T-helper 17 cell (primary cell): ENCODE data around the gene PLA2G4B. TPM values are rescaled to one million over a fixed set of nuclear protein-coding genes. Genes with fewer than 3 reads are reported as not detected.

Experiments
- ATAC-seq: fragments of 150-1000 bp; cut with Tn5 transposase; 2 replicates; pipeline ENCODE4 v1.10.0; 2021; ENCODE audit warnings: mild to moderate bottlenecking, moderate library complexity
- DNase-seq, 3 donors: peaks; one replicate each; pipeline versions ENCODE4 v3.0.0 to v3.0.0-alpha.2; 2020 to 2021
- H3K9me3 ChIP-seq: one replicate; pipeline ENCODE4 v1.7.0; 2013; ENCODE audit warnings: low read length, mild to moderate bottlenecking; ENCODE audit not compliant: control insufficient read depth, poor library complexity, severe bottlenecking
- H3K27ac Mint-ChIP-seq: one replicate; pipeline ENCODE4 v1.8.0; 2022; ENCODE audit warnings: mild to moderate bottlenecking, moderate library complexity, mixed read lengths
- H3K27me3 Mint-ChIP-seq: one replicate; pipeline ENCODE4 v1.8.0; 2022; ENCODE audit warnings: mixed read lengths
- H3K36me3 Mint-ChIP-seq: one replicate; pipeline ENCODE4 v1.8.0; 2022; ENCODE audit warnings: low read depth, mixed read lengths
- H3K4me1 Mint-ChIP-seq: one replicate; pipeline ENCODE4 v1.8.0; 2022; ENCODE audit warnings: mild to moderate bottlenecking, mixed read lengths
- H3K4me3 Mint-ChIP-seq: one replicate; pipeline ENCODE4 v1.8.0; 2022; ENCODE audit warnings: mild to moderate bottlenecking, moderate library complexity, mixed read lengths
- total RNA-seq, 4 donors: library from RNA in 2 of 4; stranded (reverse) in 2 of 4; gene quantifications; one replicate each; pipeline ENCODE4 v1.2.3 and lab custom pipeline; 2022 to 2026

The PLA2G4B gene
- total RNA-seq, 2 donors from 2014 or later, result 23.1 to 34.8 TPM

DNA sequence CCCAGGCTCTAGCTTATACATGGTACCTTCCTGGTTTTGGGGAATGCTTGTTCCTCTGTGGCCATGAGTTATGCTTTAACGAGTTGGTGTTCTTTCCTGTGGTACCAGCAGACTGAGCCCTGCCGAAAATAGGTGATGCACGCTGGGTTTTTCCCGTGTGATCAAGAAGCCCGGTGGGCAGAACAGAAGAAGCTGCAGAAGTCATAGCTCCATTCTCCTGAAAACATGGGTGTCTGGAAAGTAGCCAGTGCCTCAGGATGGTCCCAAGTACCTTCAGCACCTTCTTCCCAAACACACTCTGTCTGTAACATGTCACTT is 39.2 kb upstream of the PLA2G4B start:
- peaks cover 16% of the 10 kb centered on the region for H3K4me1 Mint-ChIP-seq

DNA sequence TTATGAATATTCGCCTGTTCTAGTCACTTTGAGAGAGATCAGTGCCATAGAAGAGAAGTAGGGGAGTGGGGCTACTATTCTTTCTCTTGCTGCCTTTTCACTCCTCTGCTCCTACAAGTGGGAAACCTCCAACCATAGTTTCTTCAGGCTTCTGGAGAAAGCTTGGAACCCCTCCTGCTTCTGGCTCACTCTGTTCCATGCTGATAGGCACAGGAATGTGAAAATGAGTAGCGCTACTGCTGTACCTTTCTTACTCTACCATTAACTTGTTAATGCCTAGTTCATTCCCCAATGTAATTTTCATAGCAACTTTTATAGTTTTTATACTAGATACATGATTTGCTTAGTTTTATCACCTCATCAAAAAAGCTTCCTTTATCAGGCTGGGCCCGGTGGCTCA is 37.5 kb upstream of the PLA2G4B start:
- Mint-ChIP-seq H3K27me3 (no peaks in the 10 kb centered on the region), H3K27ac (peak overlapping the region; percentile 11), H3K36me3 (peaks cover 3% of the 10 kb centered on the region), H3K4me1 (peaks cover 11% of the 10 kb centered on the region), H3K4me3 (no peak overlapping the region)
- H3K9me3 ChIP-seq, result no peaks in the 10 kb centered on the region
- ATAC-seq (no peak), DNase-seq (no peak)

More for the DNA sequence above, 39.2 kb upstream of the PLA2G4B start:
- no peak for ATAC-seq
- no peak for DNase-seq
- Mint-ChIP-seq H3K36me3 (peaks cover 6% of the 10 kb centered on the region), H3K27ac (no peak overlapping the region), H3K27me3 (no peaks in the 10 kb centered on the region), H3K4me3 (no peak overlapping the region)
- H3K9me3 ChIP-seq, result no peaks in the 10 kb centered on the region

DNA sequence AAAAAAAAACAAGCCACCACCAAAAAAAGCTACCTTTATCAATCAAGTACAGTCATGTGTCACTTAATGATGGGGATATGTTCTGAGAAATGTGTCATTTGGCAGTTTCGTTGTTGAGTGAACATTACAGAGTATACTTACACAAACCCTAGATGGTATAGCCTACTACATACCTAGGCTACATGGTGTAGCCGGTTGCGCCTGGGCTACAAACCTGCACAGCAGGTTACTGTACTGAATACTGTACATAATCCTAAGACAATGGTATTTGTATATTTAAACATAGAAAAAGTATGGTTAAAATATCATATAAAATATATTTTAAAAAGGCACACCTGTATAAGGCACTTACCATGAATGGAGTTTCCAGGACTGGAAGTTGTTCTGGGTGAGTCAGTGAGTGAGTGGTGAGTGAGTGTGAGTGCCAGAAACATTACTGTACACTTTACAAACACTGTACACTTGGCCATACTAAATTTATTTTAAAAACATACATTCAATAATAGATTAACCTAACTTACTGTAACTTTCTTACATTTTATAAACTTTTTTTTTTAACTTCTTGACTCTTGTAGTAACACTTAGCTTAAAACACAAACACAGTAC is 36.7 kb upstream of the PLA2G4B start:
- Mint-ChIP-seq H3K27me3 (no peaks in the 10 kb centered on the region), H3K4me1 (peaks cover 9% of the 10 kb centered on the region), H3K27ac (no peak overlapping the region), H3K4me3 (no peak overlapping the region), H3K36me3 (peaks cover 3% of the 10 kb centered on the region)
- no peak for DNase-seq
- no peak for ATAC-seq
- no peaks in the 10 kb centered on the region for H3K9me3 ChIP-seq

DNA sequence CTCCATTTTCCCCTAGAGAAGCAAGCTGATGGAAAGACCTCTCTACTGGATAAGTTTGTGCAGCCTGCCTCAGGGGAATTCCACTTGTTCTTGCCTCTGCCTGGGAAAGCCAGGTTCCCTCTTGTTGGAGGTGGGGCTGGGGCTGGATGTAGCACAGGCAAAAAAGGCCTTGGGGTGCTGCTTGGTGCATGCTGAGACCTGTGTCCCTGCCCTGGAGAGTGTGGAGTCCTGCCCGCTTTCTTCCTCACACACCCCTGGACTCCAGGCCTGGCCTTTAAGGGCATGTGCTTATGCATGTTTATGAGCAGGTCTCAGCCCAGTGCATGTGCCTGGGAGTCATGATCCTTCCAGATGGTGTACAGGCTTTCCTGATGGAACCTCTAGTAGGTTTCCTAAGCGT is 34.3 kb upstream of the PLA2G4B start:
- ATAC-seq (no peak), DNase-seq (no peak)
- Mint-ChIP-seq H3K4me3 (no peak overlapping the region), H3K4me1 (peaks cover 7% of the 10 kb centered on the region), H3K36me3 (peaks cover 3% of the 10 kb centered on the region), H3K27me3 (no peaks in the 10 kb centered on the region), H3K27ac (peak overlapping the region; percentile 27)
- no peaks in the 10 kb centered on the region for H3K9me3 ChIP-seq

DNA sequence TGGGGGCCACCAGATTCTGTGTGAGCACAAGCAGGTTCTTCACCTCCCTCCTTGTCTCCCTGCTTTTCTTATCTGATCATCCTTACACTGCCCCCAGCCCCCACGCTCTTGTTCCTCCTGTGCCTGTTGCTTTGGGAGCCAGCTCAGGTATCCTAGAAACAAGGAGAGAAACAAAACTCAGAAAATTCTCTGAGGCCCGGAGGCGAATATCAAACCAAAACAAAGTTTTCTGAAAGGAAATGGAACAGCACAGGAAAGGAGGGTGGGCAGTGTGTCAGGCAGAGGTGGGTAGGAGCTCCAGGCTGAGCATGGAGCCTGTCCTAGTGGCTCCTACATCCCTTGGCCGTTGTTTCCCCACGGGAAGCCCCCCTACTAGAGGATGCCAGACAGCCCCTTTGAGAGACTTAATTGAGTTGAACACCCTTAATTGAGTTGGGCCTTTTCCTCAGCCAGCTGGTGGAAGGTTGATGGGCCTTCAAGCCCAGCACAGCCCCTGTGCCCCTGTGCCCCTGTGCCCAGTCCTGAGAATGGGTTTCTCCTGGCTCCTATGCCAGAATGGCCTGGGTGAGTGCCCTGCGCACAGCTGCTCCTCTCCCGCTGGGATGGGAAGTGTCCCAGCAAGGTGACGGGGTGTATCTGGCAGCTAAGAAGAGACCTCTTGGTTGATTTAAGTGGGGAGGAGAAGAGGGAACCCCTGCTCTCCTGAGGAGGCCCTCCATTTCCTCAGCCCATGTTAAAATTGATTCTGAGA is 33.6 kb upstream of the PLA2G4B start:
- Mint-ChIP-seq H3K4me1 (peaks cover 8% of the 10 kb centered on the region), H3K27me3 (no peaks in the 10 kb centered on the region), H3K27ac (peak overlapping the region; percentile 27), H3K4me3 (no peak overlapping the region), H3K36me3 (peaks cover 3% of the 10 kb centered on the region)
- no peak for DNase-seq
- ATAC-seq, result no peak
- H3K9me3 ChIP-seq, result no peaks in the 10 kb centered on the region

DNA sequence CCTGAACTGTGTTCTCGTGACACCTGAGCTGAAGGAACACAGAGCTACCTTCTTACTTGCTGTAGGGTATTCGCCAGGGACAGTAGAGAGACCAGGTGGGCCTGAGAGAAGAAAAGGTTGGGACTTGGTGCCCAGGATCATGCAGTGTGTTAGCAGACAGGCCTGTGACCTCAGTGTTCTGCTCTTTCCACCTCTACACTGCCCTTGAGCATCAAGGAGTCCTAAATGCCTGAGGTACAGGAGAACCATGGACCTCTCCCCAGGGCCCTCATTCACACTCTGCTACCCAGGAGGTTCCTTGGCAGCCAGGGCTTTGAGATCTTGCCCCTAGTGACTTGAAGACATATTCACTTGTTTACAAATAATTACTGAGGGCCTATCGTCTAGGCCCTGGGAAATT is 32.9 kb upstream of the PLA2G4B start:
- Mint-ChIP-seq H3K27ac (no peak overlapping the region), H3K27me3 (no peaks in the 10 kb centered on the region), H3K4me3 (no peak overlapping the region), H3K36me3 (no peaks in the 10 kb centered on the region), H3K4me1 (peaks cover 9% of the 10 kb centered on the region)
- no peaks in the 10 kb centered on the region for H3K9me3 ChIP-seq
- no peak for DNase-seq
- ATAC-seq, result no peak

DNA sequence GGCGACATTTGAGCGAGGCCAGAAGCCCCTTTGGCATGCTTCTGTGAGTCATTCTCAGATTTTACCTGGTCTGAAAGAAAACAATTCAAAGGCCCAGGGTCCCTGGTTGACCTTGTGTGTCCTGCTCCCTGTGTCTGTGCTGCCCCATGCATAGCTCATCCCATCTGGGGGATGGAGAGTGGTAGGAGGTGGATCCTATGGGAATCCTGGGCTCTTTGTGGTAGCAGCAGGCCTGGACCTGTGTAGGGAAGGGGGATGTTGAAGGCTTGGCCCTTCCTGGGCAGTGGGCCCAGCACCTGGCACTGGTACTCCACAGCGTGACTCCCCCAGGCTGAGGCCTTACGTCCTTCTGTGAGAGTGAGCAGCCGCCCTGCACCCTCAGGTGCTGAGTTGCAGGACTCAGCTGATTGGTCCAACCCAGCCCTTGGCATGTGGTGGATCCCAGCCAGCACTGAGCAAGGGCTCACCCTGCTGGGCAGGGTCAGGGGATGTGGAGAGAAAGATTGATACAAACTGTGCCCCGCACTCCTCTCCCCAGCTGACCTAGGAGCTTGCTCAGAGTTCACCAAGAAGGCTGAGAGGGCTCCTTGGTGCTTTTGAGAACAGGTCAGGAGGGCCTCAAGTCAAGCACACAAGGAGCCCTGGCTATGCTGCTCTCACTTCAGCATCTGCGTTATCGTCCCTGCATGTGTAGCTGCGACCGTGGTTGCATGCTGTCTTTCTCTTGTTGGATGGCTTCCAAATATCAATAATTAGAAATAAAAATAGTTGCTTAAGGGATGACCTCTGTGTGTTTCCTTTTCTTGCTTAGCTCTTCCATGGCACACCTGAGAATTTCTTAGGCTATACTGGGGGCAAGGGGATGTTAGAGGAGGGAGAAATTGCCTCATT is 32.1 kb upstream of the PLA2G4B start:
- H3K9me3 ChIP-seq, result no peaks in the 10 kb centered on the region
- no peak overlapping the region for H3K4me3 Mint-ChIP-seq
- DNase-seq, result no peak
- H3K36me3 Mint-ChIP-seq, result no peaks in the 10 kb centered on the region
- H3K27ac Mint-ChIP-seq, result no peak overlapping the region
- ATAC-seq, result no peak
- H3K27me3 Mint-ChIP-seq, result no peaks in the 10 kb centered on the region
- peaks cover 15% of the 10 kb centered on the region for H3K4me1 Mint-ChIP-seq

DNA sequence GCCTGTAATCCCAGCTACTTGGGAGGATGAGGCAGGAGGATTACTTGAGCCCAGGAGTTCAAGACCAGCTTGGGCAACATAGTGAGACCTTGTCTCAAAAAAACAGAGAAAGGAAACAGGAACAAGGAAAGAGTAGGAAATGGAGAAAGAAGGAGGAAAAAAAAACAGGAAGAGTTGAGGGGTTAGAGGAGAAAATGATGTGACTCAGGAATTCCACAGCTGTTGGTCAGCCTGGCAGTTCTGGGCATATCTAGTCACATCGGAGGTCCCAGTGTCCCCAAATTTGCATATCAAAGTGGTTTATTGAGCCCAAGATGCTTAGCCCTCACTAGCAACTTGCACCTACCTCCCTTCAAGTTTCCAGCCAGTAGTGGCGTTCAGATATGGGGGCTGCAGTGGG is 29.5 kb upstream of the PLA2G4B start:
- ATAC-seq, result no peak
- no peaks in the 10 kb centered on the region for H3K9me3 ChIP-seq
- Mint-ChIP-seq H3K4me3 (no peak overlapping the region), H3K4me1 (peaks cover 22% of the 10 kb centered on the region), H3K27ac (no peak overlapping the region), H3K36me3 (no peaks in the 10 kb centered on the region), H3K27me3 (no peaks in the 10 kb centered on the region)
- DNase-seq, result no peak

DNA sequence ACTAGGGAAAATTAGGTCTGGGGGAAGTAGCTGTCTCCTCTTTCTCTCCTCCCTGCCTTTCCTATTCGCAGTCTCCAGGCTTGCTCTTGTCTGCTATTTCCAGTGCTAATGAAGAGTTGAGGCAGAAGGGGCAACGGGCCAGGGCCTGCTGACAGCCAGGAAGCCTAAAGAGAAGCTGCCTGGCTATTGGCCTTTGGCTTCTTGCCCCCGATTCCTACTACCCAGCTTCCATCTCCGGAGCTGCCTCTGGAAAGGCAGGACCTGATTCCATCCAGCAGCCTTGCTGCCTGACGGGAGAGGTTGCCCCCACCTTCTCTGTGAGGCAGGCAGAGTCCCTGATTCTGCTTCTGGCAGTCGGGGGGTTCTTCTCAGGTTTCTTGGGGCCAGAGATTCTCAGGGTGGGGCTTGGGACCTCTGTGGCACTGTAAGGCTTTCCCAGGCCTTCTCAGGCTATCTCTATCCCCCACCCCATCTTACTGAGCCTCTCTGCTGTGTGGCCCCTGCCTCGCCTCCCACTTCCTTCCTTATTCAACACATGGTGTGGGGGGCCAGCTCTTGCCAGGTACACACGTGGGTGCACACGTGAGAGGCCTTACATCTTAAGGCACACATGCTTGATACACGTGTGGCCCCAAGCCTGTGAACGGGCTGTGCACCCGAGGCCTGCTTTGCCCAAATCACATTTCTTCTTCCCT is 29.0 kb upstream of the PLA2G4B start:
- no peaks in the 10 kb centered on the region for H3K9me3 ChIP-seq
- DNase-seq, result no peak
- Mint-ChIP-seq H3K27me3 (no peaks in the 10 kb centered on the region), H3K36me3 (no peaks in the 10 kb centered on the region), H3K4me3 (peak overlapping the region; percentile 43), H3K4me1 (peaks cover 19% of the 10 kb centered on the region), H3K27ac (no peak overlapping the region)
- no peak for ATAC-seq

DNA sequence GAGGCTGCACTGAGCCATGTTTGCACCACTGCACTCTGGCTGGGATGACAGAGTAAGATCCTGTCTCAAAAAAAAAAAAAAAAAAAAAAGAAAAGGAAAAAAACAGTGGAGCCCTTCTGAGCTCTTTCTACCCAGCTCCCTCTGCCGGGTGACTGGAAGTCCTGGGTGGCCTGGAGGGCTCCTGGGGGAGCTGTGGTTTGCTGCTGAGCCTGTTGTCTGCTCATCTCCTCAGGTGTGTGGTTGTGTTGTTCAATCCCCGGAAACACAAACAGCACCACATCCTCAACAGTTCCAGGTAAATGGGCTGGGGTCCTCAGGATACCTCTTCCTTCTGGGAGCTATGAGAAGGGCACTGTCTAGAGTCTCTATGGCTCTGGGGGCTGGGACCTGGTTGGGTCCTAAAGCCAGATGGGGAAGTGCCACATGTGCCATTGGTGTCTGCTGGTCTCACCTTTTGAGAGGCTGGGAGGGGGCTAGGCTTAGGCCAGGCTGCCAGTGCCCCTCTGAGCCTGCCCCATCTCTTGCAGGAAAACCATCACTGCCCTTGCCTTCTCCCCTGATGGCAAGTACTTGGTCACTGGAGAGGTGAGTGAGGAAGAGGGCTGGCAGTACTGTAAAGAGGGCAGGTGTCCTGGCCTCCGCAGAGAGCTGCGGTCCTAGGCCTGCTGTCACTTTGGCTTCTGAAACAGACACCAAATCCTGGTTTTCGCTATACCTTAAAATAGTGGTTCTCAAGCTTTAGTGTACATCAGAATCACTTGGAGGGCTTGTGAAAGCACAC is 27.8 kb upstream of the PLA2G4B start:
- ATAC-seq (no peak), DNase-seq (no peak)
- Mint-ChIP-seq H3K4me3 (peak overlapping the region; percentile 43), H3K27me3 (no peaks in the 10 kb centered on the region), H3K27ac (no peak overlapping the region), H3K4me1 (peaks cover 19% of the 10 kb centered on the region), H3K36me3 (no peaks in the 10 kb centered on the region)
- no peaks in the 10 kb centered on the region for H3K9me3 ChIP-seq

DNA sequence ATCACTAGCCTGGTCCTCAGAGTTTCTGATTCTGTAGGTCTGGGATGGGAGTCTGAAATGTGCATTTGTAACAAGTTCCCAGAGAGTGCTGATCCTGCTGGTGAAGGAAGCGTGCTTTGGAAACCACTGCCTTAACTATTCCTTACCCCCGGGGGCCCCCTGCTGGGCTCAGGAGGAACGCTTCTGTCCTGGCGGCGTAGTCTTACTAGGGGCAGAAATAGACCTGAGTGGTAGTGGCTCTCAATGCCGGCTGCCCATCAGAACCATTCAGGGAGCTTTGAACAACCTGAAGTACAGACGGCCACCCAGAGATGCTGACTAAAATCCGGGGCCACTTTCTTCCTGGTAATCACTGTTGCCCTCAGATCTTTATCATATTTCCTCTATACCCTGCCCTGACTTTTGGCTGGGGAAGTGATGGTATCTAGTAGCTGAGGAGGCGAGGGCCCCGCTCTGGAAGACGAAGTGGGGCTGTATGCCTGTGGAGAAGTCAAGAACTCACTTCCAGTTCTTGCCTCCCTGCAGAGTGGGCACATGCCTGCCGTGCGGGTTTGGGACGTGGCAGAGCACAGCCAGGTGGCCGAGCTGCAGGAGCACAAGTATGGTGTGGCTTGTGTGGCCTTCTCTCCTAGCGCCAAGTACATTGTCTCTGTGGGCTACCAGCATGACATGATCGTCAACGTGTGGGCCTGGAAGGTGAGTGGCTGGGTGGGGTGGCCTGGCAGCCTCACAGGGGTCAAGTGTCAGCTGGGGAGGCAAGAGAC is 27.0 kb upstream of the PLA2G4B start:
- no peaks in the 10 kb centered on the region for H3K27me3 Mint-ChIP-seq
- no peaks in the 10 kb centered on the region for H3K9me3 ChIP-seq
- H3K4me3 Mint-ChIP-seq, result peak overlapping the region; percentile 19
- H3K36me3 Mint-ChIP-seq, result no peaks in the 10 kb centered on the region
- no peak overlapping the region for H3K27ac Mint-ChIP-seq
- peaks cover 19% of the 10 kb centered on the region for H3K4me1 Mint-ChIP-seq
- ATAC-seq (peak; percentile 97), DNase-seq (peak; percentile 56 to 65 (median 58))

DNA sequence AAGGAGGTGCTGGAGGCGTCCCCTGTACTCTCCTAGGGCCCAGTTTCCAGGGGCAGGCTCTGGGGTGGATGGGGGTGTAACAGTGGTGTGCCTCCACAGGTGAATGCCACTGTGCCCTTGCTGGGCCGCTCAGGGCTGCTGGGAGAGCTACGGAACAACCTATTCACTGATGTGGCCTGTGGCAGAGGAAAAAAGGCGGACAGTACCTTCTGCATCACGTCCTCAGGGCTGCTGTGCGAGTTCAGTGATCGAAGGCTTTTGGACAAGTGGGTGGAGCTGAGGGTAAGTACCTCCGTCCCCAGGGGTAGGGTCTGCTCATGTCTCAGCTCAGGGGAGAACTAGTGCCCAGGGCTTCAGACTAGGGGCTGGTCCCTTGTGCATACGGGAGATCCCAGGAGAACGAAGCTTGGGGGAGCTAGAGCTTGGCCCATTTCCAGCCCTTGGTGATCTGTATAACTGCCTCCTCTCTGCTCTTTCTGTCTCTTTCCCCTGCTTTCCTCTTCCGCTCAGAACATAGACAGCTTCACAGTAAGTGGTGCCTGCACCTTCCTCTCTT is 25.7 kb upstream of the PLA2G4B start:
- Mint-ChIP-seq H3K27me3 (no peaks in the 10 kb centered on the region), H3K36me3 (no peaks in the 10 kb centered on the region), H3K4me1 (peaks cover 19% of the 10 kb centered on the region), H3K27ac (peak overlapping the region; percentile 74), H3K4me3 (no peak overlapping the region)
- DNase-seq (no peak), ATAC-seq (no peak)
- no peaks in the 10 kb centered on the region for H3K9me3 ChIP-seq
